Measurements from ENCODE around the gene MAST4.

Gene MAST4

DNA sequence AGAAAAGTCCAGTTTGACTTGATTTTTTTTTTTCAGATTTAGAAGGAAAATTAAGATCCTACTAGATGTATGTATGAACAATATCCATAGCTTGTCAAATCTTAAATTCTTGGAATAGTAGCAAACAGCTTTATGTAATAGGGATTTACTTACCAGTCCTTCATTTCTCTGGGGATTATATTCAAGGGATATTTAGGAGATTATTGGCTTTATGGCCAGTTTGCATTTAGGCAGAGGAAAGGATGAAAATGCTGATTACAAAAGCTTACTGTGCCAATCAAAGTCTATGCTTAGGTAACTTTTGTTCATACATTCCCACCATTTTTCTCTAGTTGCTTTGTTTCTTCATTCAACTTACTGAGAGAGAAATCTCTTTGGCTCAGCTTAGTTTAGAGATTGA lies 47.9 kb downstream of the MAST4 start:
- TF ChIP-seq, protein P1, sequence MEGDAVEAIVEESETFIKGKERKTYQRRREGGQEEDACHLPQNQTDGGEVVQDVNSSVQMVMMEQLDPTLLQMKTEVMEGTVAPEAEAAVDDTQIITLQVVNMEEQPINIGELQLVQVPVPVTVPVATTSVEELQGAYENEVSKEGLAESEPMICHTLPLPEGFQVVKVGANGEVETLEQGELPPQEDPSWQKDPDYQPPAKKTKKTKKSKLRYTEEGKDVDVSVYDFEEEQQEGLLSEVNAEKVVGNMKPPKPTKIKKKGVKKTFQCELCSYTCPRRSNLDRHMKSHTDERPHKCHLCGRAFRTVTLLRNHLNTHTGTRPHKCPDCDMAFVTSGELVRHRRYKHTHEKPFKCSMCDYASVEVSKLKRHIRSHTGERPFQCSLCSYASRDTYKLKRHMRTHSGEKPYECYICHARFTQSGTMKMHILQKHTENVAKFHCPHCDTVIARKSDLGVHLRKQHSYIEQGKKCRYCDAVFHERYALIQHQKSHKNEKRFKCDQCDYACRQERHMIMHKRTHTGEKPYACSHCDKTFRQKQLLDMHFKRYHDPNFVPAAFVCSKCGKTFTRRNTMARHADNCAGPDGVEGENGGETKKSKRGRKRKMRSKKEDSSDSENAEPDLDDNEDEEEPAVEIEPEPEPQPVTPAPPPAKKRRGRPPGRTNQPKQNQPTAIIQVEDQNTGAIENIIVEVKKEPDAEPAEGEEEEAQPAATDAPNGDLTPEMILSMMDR (IDR thresholded peaks at IDR 0.05; ENCODE audit: low read depth, low read length) = no peak
- no peak overlapping the region for H3K4me3 ChIP-seq (ENCODE audit: low read depth, low read length)

DNA sequence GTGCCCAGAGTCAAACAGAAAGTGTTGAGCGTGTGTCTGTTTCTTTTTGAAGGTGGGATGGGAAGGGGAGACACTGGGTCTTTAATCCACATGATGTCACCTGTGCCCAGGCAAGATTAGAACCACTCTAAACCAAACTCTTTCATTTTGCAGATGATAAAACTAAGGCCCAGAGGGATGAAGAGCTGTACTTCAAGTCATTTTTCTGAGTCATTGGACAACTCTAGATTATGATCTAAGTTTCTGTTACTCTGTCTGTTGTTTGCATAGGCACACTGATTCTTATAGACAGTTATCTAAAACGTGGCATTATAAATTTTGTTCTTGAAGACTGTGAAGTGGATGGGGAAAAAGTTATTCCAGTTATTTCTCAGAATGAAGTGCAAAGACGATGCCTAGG lies 48.8 kb downstream of the MAST4 start:
- H3K4me3 ChIP-seq (ENCODE audit: low read depth, low read length) = no peak overlapping the region
- TF ChIP-seq, protein P1 (IDR thresholded peaks at IDR 0.05; ENCODE audit: low read depth, low read length) = no peak

DNA sequence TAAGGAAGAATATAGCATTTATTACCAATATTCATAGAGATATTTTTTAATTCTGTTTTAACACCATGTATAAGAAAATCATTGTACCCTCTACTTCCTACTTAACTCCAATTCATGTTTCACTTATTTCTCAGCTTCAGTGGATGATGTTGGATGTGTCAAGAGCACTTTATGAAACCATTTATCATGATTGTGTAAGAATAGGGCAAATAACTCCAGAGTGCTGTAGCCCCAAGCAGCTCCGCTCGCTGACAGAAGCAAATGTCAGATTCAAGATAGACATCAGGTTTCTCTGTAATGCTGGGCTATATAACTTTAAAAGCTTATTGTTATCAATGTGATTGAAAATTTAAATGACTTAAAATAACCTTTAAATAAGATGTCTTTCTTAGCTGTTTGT lies 50.4 kb downstream of the MAST4 start:
- no peak overlapping the region for H3K4me3 ChIP-seq (ENCODE audit: low read depth, low read length)
- TF ChIP-seq, protein P1 (IDR thresholded peaks at IDR 0.05; ENCODE audit: low read depth, low read length) = no peak

DNA sequence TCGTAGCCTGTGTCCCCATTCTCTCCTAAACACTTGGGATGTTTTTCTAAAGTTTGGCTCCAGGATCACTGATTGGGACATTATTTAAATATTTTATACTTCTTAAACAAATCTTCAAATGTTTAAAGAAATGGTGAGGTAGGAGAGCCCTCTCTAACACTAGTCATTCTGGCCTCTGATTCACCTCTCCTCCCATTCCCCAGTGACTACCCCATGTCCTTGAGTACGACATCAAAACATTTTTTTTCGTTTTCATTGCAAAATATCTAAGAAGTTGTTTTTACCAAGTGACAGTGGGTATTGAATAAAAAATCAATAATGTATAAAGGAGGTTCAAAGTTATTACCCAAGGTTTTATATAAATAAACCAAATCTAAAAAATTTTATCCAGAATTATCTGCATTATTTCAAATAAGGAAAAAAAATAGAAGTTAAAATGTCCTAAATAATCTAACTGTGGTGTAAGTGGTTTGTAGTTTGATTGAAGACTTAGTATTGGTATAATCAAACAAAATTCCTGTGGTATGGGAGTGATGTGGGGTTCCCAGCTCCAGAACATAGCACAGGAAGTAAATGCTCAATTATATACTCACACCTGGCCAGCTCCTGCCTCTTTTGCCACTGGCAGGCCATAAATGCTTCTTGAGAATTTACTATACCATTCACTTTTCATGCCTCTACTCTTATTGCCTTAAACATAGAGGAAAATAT lies 51.1 kb downstream of the MAST4 start:
- TF ChIP-seq, protein P1 (IDR thresholded peaks at IDR 0.05; ENCODE audit: low read depth, low read length) = no peak
- H3K4me3 ChIP-seq (ENCODE audit: low read depth, low read length) = no peak overlapping the region

DNA sequence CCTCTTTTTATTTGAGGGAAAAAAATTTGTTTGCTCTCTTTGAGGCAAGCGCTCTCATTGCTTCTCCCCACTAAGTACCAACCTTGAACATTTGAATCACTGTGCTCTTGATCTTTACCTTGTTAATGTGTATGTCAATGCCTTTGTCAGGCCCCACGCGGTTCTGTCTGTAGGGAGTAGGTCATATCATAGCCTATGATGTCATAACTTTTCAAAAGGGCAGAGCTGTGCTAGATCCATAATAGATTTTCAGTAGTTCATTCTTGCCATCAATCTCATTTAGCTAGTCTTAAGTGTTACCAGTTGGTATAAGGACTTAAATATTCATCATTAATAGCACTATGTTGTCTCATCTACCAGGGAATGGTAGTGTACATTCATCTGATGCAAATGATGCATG lies 56.6 kb downstream of the MAST4 start:
- no peak overlapping the region for H3K4me3 ChIP-seq (ENCODE audit: low read depth, low read length)
- TF ChIP-seq, protein P1 (IDR thresholded peaks at IDR 0.05; ENCODE audit: low read depth, low read length) = no peak

DNA sequence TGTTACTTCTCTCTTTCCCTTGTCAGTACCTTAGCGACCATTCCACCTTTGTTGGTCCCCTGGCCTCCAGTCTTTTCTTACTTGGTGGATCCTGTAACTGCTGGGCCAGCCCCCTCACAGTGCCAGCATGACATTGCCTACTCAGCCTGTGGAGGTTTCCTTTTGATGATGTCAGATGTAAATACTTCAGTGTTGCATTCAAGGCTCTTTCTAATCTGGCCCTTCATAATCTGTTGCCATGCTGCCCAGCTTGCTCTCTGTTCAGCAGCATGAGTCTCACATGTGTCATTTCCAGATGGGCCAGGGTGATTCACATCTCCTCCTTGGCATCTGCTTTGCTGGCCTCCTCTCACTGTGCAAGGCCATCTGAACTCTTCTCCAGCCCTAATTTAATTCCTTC lies 57.1 kb downstream of the MAST4 start:
- TF ChIP-seq, protein P1 (IDR thresholded peaks at IDR 0.05; ENCODE audit: low read depth, low read length) = no peak
- H3K4me3 ChIP-seq (ENCODE audit: low read depth, low read length) = no peak overlapping the region

DNA sequence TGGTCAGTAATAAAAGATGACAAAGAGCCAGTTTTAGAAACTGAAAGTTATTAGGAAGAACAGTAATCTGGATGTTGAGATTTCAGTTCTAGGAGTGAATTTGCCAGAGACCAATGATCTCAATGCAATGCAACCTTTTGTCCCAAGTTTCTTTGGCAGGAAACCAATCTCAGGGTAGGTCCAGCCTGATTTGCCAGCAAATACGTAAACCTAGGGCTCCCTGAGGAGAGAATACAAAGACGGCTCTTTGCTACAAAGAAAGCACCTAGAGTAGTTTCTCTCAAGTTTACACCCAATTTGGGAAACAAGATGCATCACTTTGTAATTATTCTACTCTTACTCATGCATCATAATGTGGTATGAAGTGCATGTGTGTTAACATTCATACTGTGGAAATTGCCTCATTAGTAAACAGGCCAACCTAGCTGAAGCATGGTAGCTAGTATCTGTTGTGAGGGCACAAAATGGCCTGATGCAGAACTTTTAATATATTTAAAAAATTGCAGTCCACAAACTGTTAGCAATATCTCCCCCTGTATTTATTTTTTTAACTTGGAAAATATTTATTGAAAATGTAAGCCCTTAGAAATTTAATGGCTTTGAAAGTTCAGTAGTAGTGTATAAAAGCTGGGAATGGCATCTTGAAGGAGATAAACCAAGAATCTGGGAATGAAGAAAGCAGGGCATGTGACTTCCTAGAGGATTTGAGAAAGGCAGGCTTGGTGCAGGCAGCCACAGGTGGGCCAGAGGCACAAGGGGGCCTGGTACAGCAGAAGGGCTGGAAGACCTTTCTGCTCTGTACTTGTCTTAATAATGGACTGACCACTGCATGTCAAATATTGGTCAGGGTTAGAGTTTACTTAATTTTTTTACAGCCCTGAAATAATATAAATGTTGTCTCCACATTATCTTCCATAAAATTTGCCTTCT lies 59.5 kb downstream of the MAST4 start:
- H3K4me3 ChIP-seq (ENCODE audit: low read depth, low read length) = no peak overlapping the region
- TF ChIP-seq, protein P1 (IDR thresholded peaks at IDR 0.05; ENCODE audit: low read depth, low read length) = no peak

Data from WI38 (cell line).